HG03045 (cell line): Measurements from ENCODE around the gene LHX2.
"Not testable (repeated sequence)": the region's sequence is repeated elsewhere in the genome, so short reads cannot be mapped to it uniquely, and the experiment has no call there.

ENCODE experiments used
- ATAC-seq: cut with Tn5 transposase; IDR thresholded peaks from one replicate; pipeline ENCODE4 v1.9.1; 2021; ENCODE audit warnings: mild to moderate bottlenecking, moderate library complexity; ENCODE audit not compliant: unreplicated experiment

The LHX2 gene

GRCh38 chr9:124011460-124012301 is at the start of gene LHX2:
TSS of gene LHX2 (plus strand) at chr9:124011768. CDS start at chr9:124012349, 581 bp downstream.
- ATAC-seq, result no peak

- no peak for ATAC-seq
Observed at GRCh38 chr9:123964761-123965160, 46.8 kb upstream of the LHX2 start.

GRCh38 chr9:123965801-123966686 is 45.5 kb upstream of the LHX2 start:
- no peak for ATAC-seq

- no peak for ATAC-seq
Observed at GRCh38 chr9:123967323-123967722, 44.2 kb upstream of the LHX2 start.

GRCh38 chr9:123972618-123973017 is 39.0 kb upstream of the LHX2 start:
- no peak for ATAC-seq

- no peak for ATAC-seq
Observed at GRCh38 chr9:123973590-123974223, 37.9 kb upstream of the LHX2 start.

- ATAC-seq, result no peak
Observed at GRCh38 chr9:123974471-123974870, 37.1 kb upstream of the LHX2 start.

GRCh38 chr9:123975871-123976270 is 35.7 kb upstream of the LHX2 start:
- no peak for ATAC-seq

- ATAC-seq, result not testable (repeated sequence)
Observed at GRCh38 chr9:123976579-123976978, 35.0 kb upstream of the LHX2 start.

- ATAC-seq, result no peak
Observed at GRCh38 chr9:123978981-123979380, 32.6 kb upstream of the LHX2 start.

GRCh38 chr9:123982535-123982934 is 29.0 kb upstream of the LHX2 start:
- no peak for ATAC-seq

- no peak for ATAC-seq
Observed at GRCh38 chr9:123983047-123983446, 28.5 kb upstream of the LHX2 start.

GRCh38 chr9:123984802-123985201 is 26.8 kb upstream of the LHX2 start:
- ATAC-seq, result no peak

- no peak for ATAC-seq
Observed at GRCh38 chr9:123985869-123986268, 25.7 kb upstream of the LHX2 start.

GRCh38 chr9:123990427-123990826 is 21.1 kb upstream of the LHX2 start:
- ATAC-seq, result no peak

GRCh38 chr9:123992679-123993078 is 18.9 kb upstream of the LHX2 start:
- not testable (repeated sequence) for ATAC-seq

GRCh38 chr9:123996731-123997421 is 14.7 kb upstream of the LHX2 start:
- no peak for ATAC-seq

GRCh38 chr9:123997665-123998277 is 13.8 kb upstream of the LHX2 start:
- peak; percentile 68 for ATAC-seq

GRCh38 chr9:123998278-123998925 is 13.2 kb upstream of the LHX2 start:
- ATAC-seq, result no peak
